B cell (primary cell): ENCODE results near the gene IL11. TPM values are rescaled to one million over a fixed set of nuclear protein-coding genes. Genes with fewer than 3 reads are reported as not detected.

ENCODE experiments used
- ATAC-seq: fragments of 200-7000 bp; cut with Tn5 transposase; one replicate; pipeline ENCODE4 v1.10.0; 2021; ENCODE audit warnings: low read depth, mild to moderate bottlenecking, moderate number of reproducible peaks, moderate library complexity
- CTCF ChIA-PET: fragments of 350-600 bp; sonication (Branson Sonifier 250); formaldehyde crosslinking; loops from one replicate; lab custom pipeline; 2021; ENCODE audit warnings: antibody characterized with exemption, inconsistent platforms; lab: Charles Lee
- POLR2A ChIA-PET: fragments of 350-600 bp; sonication (Branson Sonifier 250); formaldehyde crosslinking; loops from one replicate; lab custom pipeline; 2021; ENCODE audit warnings: antibody characterized with exemption; lab: Charles Lee
- DNase-seq: peaks from one replicate; pipeline ENCODE4 v3.0.0; 2013
- H2AFZ ChIP-seq: 2 replicates; pipeline ENCODE4 v1.6.1; 2012; ENCODE audit warnings: mild to moderate bottlenecking, low read depth, low read length; ENCODE audit not compliant: insufficient read depth, poor library complexity, severe bottlenecking
- H3K27ac ChIP-seq, 2 donors: 1 replicate in 1 of 2; 2 replicates in 1 of 2; pipeline ENCODE4 v1.5.1; 2012 to 2013; ENCODE audit warnings: low read length in 2 of 2, mild to moderate bottlenecking in 2 of 2, moderate library complexity in 1 of 2
- H3K27me3 ChIP-seq, 4 experiments: fragments of 200-600 bp in 1 of 4; sonication (generic) in 1 of 4; replicated peaks in 1 of 4; 1 replicate in 2 of 4; 2 replicates in 2 of 4; pipeline versions ENCODE4 v1.6.1 to v1.7.0; 2013 to 2016; ENCODE audit warnings: low read length in 3 of 4, mild to moderate bottlenecking in 2 of 4, mixed read lengths in 1 of 4, moderate library complexity in 1 of 4; ENCODE audit not compliant: insufficient read depth in 4 of 4, control insufficient read depth in 3 of 4; ENCODE audit errors: control extremely low read depth in 1 of 4
- H3K36me3 ChIP-seq, 2 experiments: replicated peaks in 1 of 2; 1 replicate in 1 of 2; 2 replicates in 1 of 2; pipeline versions ENCODE4 v1.6.1 to v1.7.1; 2013; ENCODE audit warnings: low read length in 1 of 2; ENCODE audit not compliant: insufficient read depth in 2 of 2, control insufficient read depth in 1 of 2; ENCODE audit errors: control extremely low read depth in 1 of 2, extremely low read depth in 1 of 2
- H3K4me1 ChIP-seq, 2 donors: fragments of 200-600 bp in 1 of 2; sonication (generic) in 1 of 2; 1 replicate in 1 of 2; 2 replicates in 1 of 2; pipeline versions ENCODE4 v1.5.1 to v1.6.1; 2013 to 2017; ENCODE audit warnings: low read length in 2 of 2; ENCODE audit not compliant: control insufficient read depth in 2 of 2, insufficient read depth in 2 of 2
- H3K4me2 ChIP-seq: replicated peaks from 2 replicates; pipeline ENCODE3; 2012; ENCODE audit warnings: mild to moderate bottlenecking, low read depth, low read length; ENCODE audit not compliant: poor library complexity, severe bottlenecking
- H3K4me3 ChIP-seq, 5 experiments: fragments of 200-600 bp in 1 of 5; sonication (generic) in 1 of 5; 1 replicate in 3 of 5; 2 replicates in 2 of 5; pipeline versions ENCODE4 v1.5.1 to v1.7.0; 2011 to 2016; ENCODE audit warnings: low read length in 4 of 5, mild to moderate bottlenecking in 4 of 5, low read depth in 2 of 5, control low read depth in 1 of 5, moderate library complexity in 1 of 5; ENCODE audit not compliant: insufficient read depth in 1 of 5; ENCODE audit errors: control extremely low read depth in 1 of 5, extremely low read depth in 1 of 5
- H3K79me2 ChIP-seq: fragments of 200-600 bp; sonication (generic); one replicate; pipeline ENCODE4 v1.6.0; 2016; ENCODE audit warnings: low read length; ENCODE audit not compliant: control insufficient read depth, insufficient read depth
- H3K9ac ChIP-seq: fragments of 200-600 bp; sonication (generic); 2 replicates; pipeline ENCODE4 v1.6.1; 2017; ENCODE audit warnings: mild to moderate bottlenecking, low read length, moderate library complexity
- H3K9me3 ChIP-seq, 3 donors: one replicate each; pipeline versions ENCODE4 v1.6.1 to v1.7.1; 2013; ENCODE audit warnings: low read length in 2 of 3; ENCODE audit not compliant: control insufficient read depth in 2 of 3, insufficient read depth in 1 of 3; ENCODE audit errors: control extremely low read depth in 1 of 3
- H4K20me1 ChIP-seq: 2 replicates; pipeline ENCODE4 v1.6.0; 2012; ENCODE audit warnings: mild to moderate bottlenecking, low read length; ENCODE audit not compliant: insufficient read depth, control insufficient read depth, poor library complexity, severe bottlenecking
- H3K27ac Mint-ChIP-seq: one replicate; pipeline ENCODE4 v1.8.0; 2021; ENCODE audit warnings: mixed read lengths
- H3K27me3 Mint-ChIP-seq: one replicate; pipeline ENCODE4 v1.8.0; 2021; ENCODE audit warnings: mixed read lengths
- H3K4me1 Mint-ChIP-seq: one replicate; pipeline ENCODE4 v1.8.0; 2021; ENCODE audit warnings: mixed read lengths
- H3K4me3 Mint-ChIP-seq: one replicate; pipeline ENCODE4 v1.8.0; 2021; ENCODE audit warnings: mixed read lengths
- H3K9me3 Mint-ChIP-seq: one replicate; pipeline ENCODE4 v1.8.0; 2022; ENCODE audit warnings: mixed read lengths; ENCODE audit not compliant: insufficient read depth
- EZH2 ChIP-seq: IDR thresholded peaks from 2 replicates; pipeline ENCODE4 v1.6.1; 2012; ENCODE audit warnings: borderline replicate concordance, low read depth, mild to moderate bottlenecking, moderate library complexity, low read length; ENCODE audit not compliant: insufficient read depth, poor library complexity, severe bottlenecking
- WGBS: methylation state at CpG from one replicate; pipeline ENCODE4 v1.1.5; 2013; ENCODE audit warnings: missing lambda C conversion rate; ENCODE audit not compliant: insufficient coverage; 5-methylcytosine and 5-hydroxymethylcytosine counted together
- intact Hi-C: fragments of 100-400 bp; cut with micrococcal nuclease; formaldehyde crosslinking; loops from one replicate; pipeline ENCODE4 v1.10.0; 2022
- polyA plus RNA-seq: library from polyadenylated mRNA; depleted of rRNA; stranded (reverse); fragments of >200 nt; gene quantifications from 2 replicates; pipeline ENCODE4 v1.2.3, GENCODE V29; 2012
- total RNA-seq, 2 donors: library from RNA; stranded (reverse); fragments of 120-200 nt in 1 of 2; gene quantifications; 1 replicate in 1 of 2; 2 replicates in 1 of 2; pipeline versions ENCODE4 v1.2.3 to v1.2.4, GENCODE V29; 2013 to 2022
- TF ChIP-seq, protein P1 (sequence below): fragments of 200-600 bp; IDR thresholded peaks from one replicate; pipeline ENCODE4 v1.8.0; 2022; ENCODE audit warnings: antibody characterized with exemption, mild to moderate bottlenecking

IL11 gene
- total and polyA plus RNA-seq, 2 donors (not counting 1 experiment from before 2014, with no cell fraction given) = not detected

GRCh38 chr19:55345101-55345817 is 25.0 kb downstream of the IL11 start:
- no peaks in the 10 kb centered on the region for H4K20me1 ChIP-seq
- TF ChIP-seq EZH2 = no peak
- TF ChIP-seq, protein P1, sequence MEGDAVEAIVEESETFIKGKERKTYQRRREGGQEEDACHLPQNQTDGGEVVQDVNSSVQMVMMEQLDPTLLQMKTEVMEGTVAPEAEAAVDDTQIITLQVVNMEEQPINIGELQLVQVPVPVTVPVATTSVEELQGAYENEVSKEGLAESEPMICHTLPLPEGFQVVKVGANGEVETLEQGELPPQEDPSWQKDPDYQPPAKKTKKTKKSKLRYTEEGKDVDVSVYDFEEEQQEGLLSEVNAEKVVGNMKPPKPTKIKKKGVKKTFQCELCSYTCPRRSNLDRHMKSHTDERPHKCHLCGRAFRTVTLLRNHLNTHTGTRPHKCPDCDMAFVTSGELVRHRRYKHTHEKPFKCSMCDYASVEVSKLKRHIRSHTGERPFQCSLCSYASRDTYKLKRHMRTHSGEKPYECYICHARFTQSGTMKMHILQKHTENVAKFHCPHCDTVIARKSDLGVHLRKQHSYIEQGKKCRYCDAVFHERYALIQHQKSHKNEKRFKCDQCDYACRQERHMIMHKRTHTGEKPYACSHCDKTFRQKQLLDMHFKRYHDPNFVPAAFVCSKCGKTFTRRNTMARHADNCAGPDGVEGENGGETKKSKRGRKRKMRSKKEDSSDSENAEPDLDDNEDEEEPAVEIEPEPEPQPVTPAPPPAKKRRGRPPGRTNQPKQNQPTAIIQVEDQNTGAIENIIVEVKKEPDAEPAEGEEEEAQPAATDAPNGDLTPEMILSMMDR = no peak
- Mint-ChIP-seq H3K27me3 (no peaks in the 10 kb centered on the region), H3K4me1 (peaks cover 10% of the 10 kb centered on the region), H3K9me3 (no peaks in the 10 kb centered on the region), H3K4me3 (no peak overlapping the region), H3K27ac (no peak overlapping the region)
- H3K4me2 ChIP-seq = no peak overlapping the region
- intact Hi-C loops = no loop called here
- H3K4me1 ChIP-seq = peaks cover 11 to 14% of the 10 kb centered on the region in 2 donors
- no peak overlapping the region for H3K9ac ChIP-seq
- ChIA-PET CTCF (no interaction called here), POLR2A (no interaction called here)
- H3K9me3 ChIP-seq = peaks cover 0 to 5% (median 0%) of the 10 kb centered on the region in 3 donors
- no peak overlapping the region for H3K27ac ChIP-seq
- ATAC-seq = no peak
- WGBS = 94% methylated on average over 22 of the region's 22 CpGs
- H2AFZ ChIP-seq = no peak overlapping the region
- no peak overlapping the region for H3K4me3 ChIP-seq
- H3K36me3 ChIP-seq = peaks cover 0 to 10% of the 10 kb centered on the region in 2 experiments
- H3K79me2 ChIP-seq = peaks cover 14% of the 10 kb centered on the region
- DNase-seq = no peak
- H3K27me3 ChIP-seq = peaks cover 0 to 12% (median 3%) of the 10 kb centered on the region in 4 experiments

DNA sequence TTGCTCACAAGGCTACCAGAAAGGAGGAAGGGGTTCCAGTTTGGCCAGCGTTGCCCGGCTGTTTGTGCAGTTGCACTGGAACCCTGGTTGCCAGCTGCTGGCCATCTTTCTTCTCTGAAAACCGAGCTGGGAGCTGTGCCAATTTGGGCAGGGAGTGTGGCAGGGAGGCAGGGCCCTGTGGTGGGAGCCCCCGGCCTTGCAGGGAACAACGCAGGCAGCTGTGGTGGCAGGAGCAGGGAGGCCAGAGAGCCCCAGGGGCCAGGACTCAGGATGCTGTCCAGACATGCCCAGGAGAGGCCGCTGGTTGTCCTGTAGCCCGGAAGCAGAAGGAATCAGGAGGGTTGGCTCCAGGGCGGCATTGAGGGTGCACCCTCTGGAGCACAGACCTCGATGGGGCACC is 25.8 kb downstream of the IL11 start:
- Histone ChIP-seq H2AFZ (no peak overlapping the region), H3K9ac (no peak overlapping the region), H3K27ac (no peak overlapping the region), H3K4me1 (peaks cover 14 to 18% of the 10 kb centered on the region in 2 donors), H3K36me3 (peaks cover 0 to 10% of the 10 kb centered on the region in 2 experiments), H4K20me1 (no peaks in the 10 kb centered on the region), H3K27me3 (peaks cover 0 to 13% (median 4%) of the 10 kb centered on the region in 4 experiments), H3K79me2 (peaks cover 17% of the 10 kb centered on the region), H3K9me3 (peaks cover 0 to 7% (median 0%) of the 10 kb centered on the region in 3 donors), H3K4me2 (no peak overlapping the region), H3K4me3 (no peak overlapping the region)
- no peak for TF ChIP-seq EZH2
- TF ChIP-seq, protein P1 = no peak
- Mint-ChIP-seq H3K9me3 (no peaks in the 10 kb centered on the region), H3K27me3 (peaks cover 3% of the 10 kb centered on the region), H3K4me1 (peaks cover 13% of the 10 kb centered on the region), H3K4me3 (no peak overlapping the region), H3K27ac (no peak overlapping the region)
- DNase-seq (no peak), ATAC-seq (no peak)
- intact Hi-C loops = no loop called here
- CTCF ChIA-PET = no interaction called here
- POLR2A ChIA-PET = no interaction called here
- WGBS = 96% methylated on average over 9 of the region's 9 CpGs
